NCI-H146 treated with DMSO at 0.1 percent for 48 hours (cell line): ENCODE results near the gene DLG1.
A peak's percentile ranks its signal among the peaks of the same experiment; 100 is the strongest.

ENCODE experiments used
- DNase-seq: peaks from one replicate; lab custom pipeline; 2025; ENCODE audit not compliant: unreplicated experiment; lab: John Stamatoyannopoulos, UW

DLG1 gene

GRCh38 chr3:197320582-197320981 lies 22.2 kb upstream of the DLG1 start:
- no peak for DNase-seq

- DNase-seq, result no peak
Observed at GRCh38 chr3:197317250-197317963, 19.0 kb upstream of the DLG1 start.

- no peak for DNase-seq
Observed at GRCh38 chr3:197312431-197312830, 14.0 kb upstream of the DLG1 start.

GRCh38 chr3:197311591-197311990 lies 13.2 kb upstream of the DLG1 start:
- no peak for DNase-seq

GRCh38 chr3:197309528-197310361 lies 11.3 kb upstream of the DLG1 start:
- no peak for DNase-seq

- DNase-seq, result no peak
Observed at GRCh38 chr3:197308591-197308990, 10.2 kb upstream of the DLG1 start.

- DNase-seq, result no peak
Observed at GRCh38 chr3:197306374-197307086, 8.1 kb upstream of the DLG1 start.

GRCh38 chr3:197305854-197306253 lies 7.4 kb upstream of the DLG1 start:
- DNase-seq, result no peak

- no peak for DNase-seq
Observed at GRCh38 chr3:197303452-197303851, 5.0 kb upstream of the DLG1 start.

GRCh38 chr3:197302696-197303341 lies 4.4 kb upstream of the DLG1 start:
- DNase-seq, result no peak

GRCh38 chr3:197302033-197302432 lies 3.6 kb upstream of the DLG1 start:
- no peak for DNase-seq

GRCh38 chr3:197300361-197300760 lies 1.9 kb upstream of the DLG1 start:
- no peak for DNase-seq

- peak; percentile 27 for DNase-seq
Observed at GRCh38 chr3:197298945-197299854, 788 bp upstream of the DLG1 start.

GRCh38 chr3:197297476-197298340 lies 704 bp downstream of the DLG1 start:
- DNase-seq, result peak; percentile 89

GRCh38 chr3:197297002-197297401 lies 1.4 kb downstream of the DLG1 start:
- DNase-seq, result no peak

- no peak for DNase-seq
Observed at GRCh38 chr3:197296545-197296944, 1.9 kb downstream of the DLG1 start.

GRCh38 chr3:197295871-197296270 lies 2.5 kb downstream of the DLG1 start:
- no peak for DNase-seq

GRCh38 chr3:197293605-197294237 lies 4.7 kb downstream of the DLG1 start:
- no peak for DNase-seq

GRCh38 chr3:197292648-197293047 lies 5.8 kb downstream of the DLG1 start:
- DNase-seq, result no peak
